Smooth muscle cell of the brain vasculature (primary cell): Measurements from ENCODE around the gene SPDYE1.

Experiments
- DNase-seq: peaks from one replicate; pipeline ENCODE4 v3.0.0-alpha.2; 2012; ENCODE audit warnings: low read depth, low spot score

Gene SPDYE1

GRCh38 chr7:44044315-44045225 is 46.9 kb downstream of the SPDYE1 start, which contains the start of gene DBNL:
DBNL (plus strand) TSS chr7:44044702; CDS start chr7:44044738, 36 bp downstream.
- DNase-seq: peak; percentile 52

- DNase-seq: no peak
Observed at GRCh38 chr7:44045226-44046014, 47.7 kb downstream of the SPDYE1 start.

- no peak for DNase-seq
Observed at GRCh38 chr7:44046321-44047061, 48.8 kb downstream of the SPDYE1 start.

GRCh38 chr7:44048031-44048795 is 50.5 kb downstream of the SPDYE1 start:
- no peak for DNase-seq

GRCh38 chr7:44050121-44050914 is 52.6 kb downstream of the SPDYE1 start:
- no peak for DNase-seq

- no peak for DNase-seq
Observed at GRCh38 chr7:44050915-44051560, 53.3 kb downstream of the SPDYE1 start.

- no peak for DNase-seq
Observed at GRCh38 chr7:44051611-44052220, 54.0 kb downstream of the SPDYE1 start.

GRCh38 chr7:44052771-44053365 is 55.2 kb downstream of the SPDYE1 start:
- DNase-seq: no peak

- DNase-seq: no peak
Observed at GRCh38 chr7:44056681-44057080, 59.0 kb downstream of the SPDYE1 start.

- no peak for DNase-seq
Observed at GRCh38 chr7:44057181-44057848, 59.6 kb downstream of the SPDYE1 start.

GRCh38 chr7:44057849-44058758 is 60.4 kb downstream of the SPDYE1 start:
- no peak for DNase-seq

- DNase-seq: no peak
Observed at GRCh38 chr7:44058759-44059218, 61.1 kb downstream of the SPDYE1 start.

GRCh38 chr7:44059219-44060090 is 61.8 kb downstream of the SPDYE1 start:
- no peak for DNase-seq
